Measurements from ENCODE around the gene LORICRIN.

Gene LORICRIN

DNA sequence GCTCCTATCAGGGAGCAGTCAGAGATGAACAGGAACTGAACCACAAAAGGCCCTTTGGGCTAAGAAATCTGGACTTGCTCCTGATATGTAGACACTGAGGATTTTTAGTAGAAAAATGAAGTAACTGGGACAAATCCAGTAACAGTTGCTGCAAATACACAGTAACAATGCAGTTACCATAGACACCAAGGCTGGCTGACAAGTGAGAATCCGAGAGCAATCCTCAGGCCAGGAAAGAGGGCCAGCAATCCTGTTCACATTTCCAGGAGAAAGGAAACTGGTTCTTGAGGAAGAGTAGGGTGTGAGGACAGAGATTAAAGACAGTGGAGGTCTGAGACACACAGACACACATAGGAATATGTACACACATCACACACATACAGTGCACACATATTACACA lies 9.3 kb upstream of the LORICRIN start:
- no peak for DNase-seq (ENCODE audit: low read depth)

DNA sequence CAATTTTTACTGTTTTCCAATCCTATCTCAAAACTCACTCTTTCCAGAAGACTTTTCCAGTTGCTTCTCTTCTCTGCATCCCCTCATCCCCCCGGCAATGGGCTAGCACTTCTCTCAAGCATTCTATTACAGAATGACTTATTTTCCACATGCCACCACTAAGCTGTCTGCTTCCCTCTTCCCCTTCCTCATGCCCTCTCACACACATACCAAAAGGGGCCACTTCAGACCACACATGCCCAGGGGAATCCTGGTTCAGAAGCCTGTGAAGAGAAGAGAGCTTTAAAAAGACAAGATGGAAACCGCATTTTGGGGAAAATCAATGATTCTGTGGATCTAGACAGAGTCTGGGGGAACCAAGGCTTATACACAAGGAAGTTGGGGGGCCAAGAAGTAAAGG lies 8.4 kb upstream of the LORICRIN start:
- DNase-seq (ENCODE audit: low read depth), result no peak

DNA sequence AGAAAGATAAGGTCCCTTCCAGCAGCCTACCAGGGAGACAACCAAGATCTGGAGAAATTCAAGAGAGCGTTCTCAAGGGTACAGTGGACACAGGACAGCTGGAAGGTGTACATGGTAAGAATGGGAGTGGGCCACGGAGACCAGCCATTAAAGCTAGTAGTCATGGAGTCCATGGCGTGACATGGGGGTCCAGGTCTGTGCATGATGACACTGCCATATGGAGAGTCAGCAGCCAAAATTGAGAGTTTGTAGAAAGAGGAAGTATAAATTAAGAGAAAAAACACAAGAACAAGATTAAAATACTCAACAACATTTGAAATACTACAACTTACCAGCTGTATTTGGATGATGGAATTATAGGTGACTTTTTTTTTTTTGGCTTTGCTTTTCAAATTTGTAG lies 7.9 kb upstream of the LORICRIN start:
- no peak for DNase-seq (ENCODE audit: low read depth)

GRCh38 chr1:153251988-153252387 lies 7.5 kb upstream of the LORICRIN start:
- DNase-seq (ENCODE audit: low read depth), result no peak

DNA sequence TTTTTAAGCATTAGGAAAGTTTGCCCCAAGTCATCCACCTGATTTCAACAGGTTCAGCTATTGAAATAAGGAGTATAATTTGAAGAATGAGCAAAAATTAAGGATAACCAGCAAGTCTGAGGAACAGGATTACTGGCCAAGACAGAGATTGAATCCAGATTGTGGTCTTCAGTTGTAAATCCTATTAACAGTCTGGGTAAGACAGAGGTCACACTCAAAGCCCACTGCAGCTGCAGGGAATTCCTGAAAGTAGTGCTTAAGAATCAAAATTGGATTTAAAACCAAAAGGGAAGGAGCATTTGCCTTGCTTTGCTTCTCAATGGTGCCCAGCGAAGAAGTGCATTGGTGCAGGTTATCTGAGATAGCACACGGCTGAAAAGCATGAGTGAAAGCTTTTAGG lies 6.4 kb upstream of the LORICRIN start:
- no peak for DNase-seq (ENCODE audit: low read depth)

DNA sequence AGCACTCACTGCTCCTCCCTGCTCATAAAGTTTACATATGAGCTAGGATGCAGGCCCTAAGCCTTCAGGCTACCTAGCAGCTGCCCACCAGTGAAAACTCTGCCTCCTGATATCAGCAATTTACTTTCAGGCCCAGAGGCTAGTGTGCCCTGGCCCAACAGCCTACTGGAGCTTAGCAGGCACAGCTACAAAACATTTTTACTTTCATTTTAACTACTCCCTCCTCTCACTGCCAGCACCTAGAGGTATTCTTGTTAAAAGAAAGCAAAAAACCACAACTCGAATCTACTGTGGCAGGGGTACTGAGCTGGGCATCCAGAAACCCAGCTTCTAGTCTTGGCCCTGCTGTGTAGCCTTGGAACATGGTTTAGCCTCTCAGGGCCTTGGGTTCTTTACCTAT lies 5.8 kb upstream of the LORICRIN start:
- no peak for DNase-seq (ENCODE audit: low read depth)

GRCh38 chr1:153260585-153261280 lies 1.2 kb downstream of the LORICRIN start:
- no peak for DNase-seq (ENCODE audit: low read depth)

DNA sequence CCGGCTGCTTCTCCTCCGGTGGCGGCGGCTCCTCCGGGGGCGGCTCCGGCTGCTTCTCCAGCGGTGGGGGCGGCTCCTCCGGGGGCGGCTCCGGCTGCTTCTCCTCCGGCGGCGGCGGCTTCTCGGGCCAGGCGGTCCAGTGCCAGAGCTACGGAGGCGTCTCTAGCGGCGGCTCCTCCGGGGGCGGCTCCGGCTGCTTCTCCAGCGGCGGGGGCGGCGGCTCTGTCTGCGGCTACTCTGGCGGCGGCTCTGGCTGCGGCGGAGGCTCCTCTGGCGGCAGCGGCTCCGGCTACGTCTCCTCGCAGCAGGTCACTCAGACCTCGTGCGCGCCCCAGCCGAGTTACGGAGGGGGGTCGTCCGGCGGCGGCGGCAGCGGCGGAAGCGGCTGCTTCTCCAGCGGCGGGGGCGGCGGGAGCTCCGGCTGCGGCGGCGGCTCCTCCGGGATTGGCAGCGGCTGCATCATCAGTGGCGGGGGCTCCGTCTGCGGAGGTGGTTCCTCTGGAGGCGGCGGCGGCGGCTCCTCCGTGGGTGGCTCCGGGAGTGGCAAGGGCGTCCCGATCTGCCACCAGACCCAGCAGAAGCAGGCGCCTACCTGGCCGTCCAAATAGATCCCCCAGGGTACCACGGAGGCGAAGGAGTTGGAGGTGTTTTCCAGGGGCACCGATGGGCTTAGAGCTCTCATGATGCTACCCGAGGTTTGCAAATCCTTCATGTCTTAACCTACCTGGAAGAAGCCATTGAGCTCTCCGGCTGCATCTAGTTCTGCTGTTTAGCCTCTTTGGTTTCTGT lies 2.0 kb downstream of the LORICRIN start:
- no peak for DNase-seq (ENCODE audit: low read depth)

DNA sequence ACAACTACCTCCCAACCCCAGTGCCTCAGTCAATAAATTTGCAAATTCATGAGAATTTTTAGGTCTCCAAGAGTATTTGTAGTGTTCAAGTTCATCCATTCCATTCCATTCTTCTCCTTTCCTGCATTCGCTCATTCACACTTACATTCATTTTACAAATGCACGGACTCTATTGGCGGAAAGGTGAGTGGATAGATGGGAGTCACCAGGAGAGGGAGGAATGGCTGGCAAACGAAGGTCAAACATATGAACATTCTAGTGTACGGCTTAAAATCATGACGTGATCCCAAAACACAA lies 2.5 kb downstream of the LORICRIN start:
- DNase-seq (ENCODE audit: low read depth), result no peak

DNA sequence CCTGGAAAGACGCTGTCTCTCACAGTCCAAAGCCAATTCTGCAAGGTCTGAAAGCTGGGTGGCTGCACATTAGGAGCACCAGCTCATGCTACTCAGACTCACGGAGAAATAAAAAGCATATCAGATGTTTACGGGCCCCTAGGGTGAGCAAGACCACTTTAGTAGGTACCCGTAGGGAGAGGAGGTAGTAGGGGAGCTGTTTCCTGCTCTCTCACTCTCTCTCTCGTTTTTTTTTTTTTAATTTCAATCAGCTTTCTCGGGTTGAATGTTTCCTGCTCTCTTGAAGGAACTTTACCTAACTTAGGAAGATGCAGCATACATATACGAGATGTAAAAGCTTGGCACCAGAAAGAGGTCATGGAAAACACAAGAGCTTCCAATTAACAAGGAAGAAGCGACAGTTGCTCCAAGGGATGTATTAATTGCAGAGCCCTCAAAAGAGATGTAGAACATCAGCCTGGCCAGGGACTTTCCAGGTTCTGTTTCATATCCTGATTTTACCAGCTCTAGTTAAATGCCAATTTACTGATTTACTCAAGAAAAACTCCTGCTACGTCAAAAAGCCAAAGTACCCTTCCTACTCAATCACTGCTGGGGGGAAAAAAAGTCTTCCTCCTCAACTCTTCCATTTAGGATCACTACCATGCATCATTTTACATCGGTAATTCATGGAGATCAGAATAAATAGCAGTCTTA lies 3.1 kb downstream of the LORICRIN start:
- DNase-seq (ENCODE audit: low read depth), result no peak

- DNase-seq (ENCODE audit: low read depth), result no peak
Observed at GRCh38 chr1:153265457-153265856, 6.0 kb downstream of the LORICRIN start.

- DNase-seq (ENCODE audit: low read depth), result no peak
Observed at GRCh38 chr1:153271711-153272110, 12.2 kb downstream of the LORICRIN start.

- no peak for DNase-seq (ENCODE audit: low read depth)
Observed at GRCh38 chr1:153272186-153272585, 12.7 kb downstream of the LORICRIN start.

DNA sequence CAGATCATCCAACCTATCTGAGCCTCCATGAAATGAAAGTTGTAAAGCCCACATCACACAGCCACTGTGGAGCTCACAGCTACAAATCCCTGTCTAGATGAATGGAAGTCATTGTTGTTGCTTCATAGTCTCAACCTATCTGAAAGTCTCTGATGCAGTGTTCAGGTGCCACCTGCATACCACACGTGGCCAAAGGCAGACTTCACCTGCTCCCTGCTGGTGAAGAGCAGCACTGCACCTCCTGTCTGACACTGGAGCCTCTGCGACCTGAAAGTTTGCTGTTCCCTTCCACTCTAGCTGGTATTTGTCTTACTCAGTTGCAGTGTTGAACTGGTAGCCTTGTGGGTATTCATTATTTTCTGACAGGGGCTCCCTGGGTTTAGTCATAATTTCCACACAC lies 18.4 kb downstream of the LORICRIN start:
- DNase-seq (ENCODE audit: low read depth), result no peak

- DNase-seq (ENCODE audit: low read depth), result no peak
Observed at GRCh38 chr1:153288634-153289275, 29.3 kb downstream of the LORICRIN start.

GRCh38 chr1:153291514-153291913 lies 32.0 kb downstream of the LORICRIN start:
- no peak for DNase-seq (ENCODE audit: low read depth)

GRCh38 chr1:153292185-153292584 lies 32.7 kb downstream of the LORICRIN start:
- DNase-seq (ENCODE audit: low read depth), result no peak

GRCh38 chr1:153292740-153293479 lies 33.4 kb downstream of the LORICRIN start:
- no peak for DNase-seq (ENCODE audit: low read depth)

- DNase-seq (ENCODE audit: low read depth), result no peak
Observed at GRCh38 chr1:153293480-153293775, 33.9 kb downstream of the LORICRIN start.

DNA sequence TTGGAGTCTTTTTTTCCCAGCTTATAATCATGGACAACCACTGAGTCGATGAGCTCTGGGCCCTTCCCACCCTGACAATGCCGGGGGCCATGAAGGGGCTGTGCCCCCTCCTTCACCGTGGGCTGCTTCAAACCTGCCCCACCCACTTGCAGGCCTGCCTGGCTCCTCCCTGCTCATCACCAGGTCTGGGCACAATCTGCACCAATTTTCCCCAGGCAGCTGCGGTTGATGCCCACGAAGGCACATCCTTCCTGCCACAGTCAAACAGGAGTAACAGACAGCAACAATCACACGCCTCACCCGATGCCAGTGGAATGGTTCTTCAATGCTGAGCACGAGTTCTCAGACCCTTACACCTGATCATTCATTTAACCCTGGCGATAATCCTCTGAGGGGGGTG lies 34.4 kb downstream of the LORICRIN start:
- no peak for DNase-seq (ENCODE audit: low read depth)

- no peak for DNase-seq (ENCODE audit: low read depth)
Observed at GRCh38 chr1:153302308-153302707, 42.8 kb downstream of the LORICRIN start.

DNA sequence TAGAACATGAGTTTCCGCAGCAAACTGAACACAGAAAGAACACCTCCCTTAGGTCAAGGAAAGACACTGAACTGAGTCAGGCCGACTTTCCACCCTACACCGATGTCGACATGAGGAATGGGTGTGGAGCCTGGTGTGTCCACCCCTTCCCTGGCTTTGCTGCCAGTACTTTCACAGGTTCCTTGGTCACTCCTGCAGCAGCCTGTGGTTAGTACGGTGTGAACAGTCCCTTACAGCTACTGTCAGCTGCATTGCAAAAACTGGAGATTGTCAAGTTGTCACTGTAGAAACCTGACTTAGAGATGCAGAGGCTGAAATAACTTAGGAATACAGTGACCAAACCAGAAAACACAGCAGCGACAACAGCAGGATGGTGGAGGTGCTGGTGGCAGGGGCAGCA lies 46.2 kb downstream of the LORICRIN start:
- no peak for DNase-seq (ENCODE audit: low read depth)
